SU-DHL-6 (cell line): ENCODE data around the gene GPR143.

ENCODE experiments used
- CTCF ChIP-seq: fragments of 200-600 bp; sonication (generic); IDR thresholded peaks from one replicate; pipeline ENCODE4 v1.5.1; 2017; ENCODE audit warnings: antibody characterized with exemption, mild to moderate bottlenecking, low read length, moderate library complexity; ENCODE audit not compliant: insufficient read depth, poor library complexity, severe bottlenecking
- EZH2phosphoT487 ChIP-seq: fragments of 200-600 bp; sonication (generic), shearing (Covaris generic); conservative IDR thresholded peaks from 2 replicates; pipeline ENCODE4 v1.6.1; 2018; ENCODE audit warnings: mild to moderate bottlenecking, antibody characterized with exemption, low read length, moderate library complexity, mixed read lengths

GRCh38 chrX:9730752-9731151 lies 34.9 kb downstream of the GPR143 start:
- TF ChIP-seq CTCF: no peak
- TF ChIP-seq EZH2phosphoT487: no peak
